Muscle of leg (tissue), 11 donors: Measurements from ENCODE around the gene GGNBP2. TPM values are rescaled to one million over a fixed set of nuclear protein-coding genes. Genes with fewer than 3 reads are reported as not detected.
A peak's percentile ranks its signal among the peaks of the same experiment; 100 is the strongest.

ENCODE experiments used
- DNase-seq: peaks from one replicate; pipeline ENCODE4 v3.0.0; 2013
- H3K27ac ChIP-seq: one replicate; pipeline ENCODE4 v1.5.1; 2013; ENCODE audit warnings: mild to moderate bottlenecking, low read length, control low read depth
- H3K27me3 ChIP-seq: one replicate; pipeline ENCODE4 v1.6.1; 2013; ENCODE audit warnings: low read length; ENCODE audit not compliant: control insufficient read depth, insufficient read depth
- H3K36me3 ChIP-seq: one replicate; pipeline ENCODE4 v1.6.1; 2013; ENCODE audit warnings: low read length; ENCODE audit not compliant: control insufficient read depth, insufficient read depth
- H3K4me1 ChIP-seq: one replicate; pipeline ENCODE4 v1.6.1; 2013; ENCODE audit warnings: low read length; ENCODE audit not compliant: control insufficient read depth, insufficient read depth
- H3K4me3 ChIP-seq: one replicate; pipeline ENCODE4 v1.5.1; 2013; ENCODE audit warnings: low read length, control low read depth
- H3K9me3 ChIP-seq: replicated peaks from 2 replicates; pipeline ENCODE4 v1.6.1; 2013; ENCODE audit warnings: low read depth, low read length; ENCODE audit not compliant: control insufficient read depth
- WGBS: methylation state at CpG from one replicate; pipeline ENCODE4 v1.1.5; 2013; ENCODE audit warnings: missing lambda C conversion rate; ENCODE audit not compliant: insufficient coverage; 5-methylcytosine and 5-hydroxymethylcytosine counted together
- polyA plus RNA-seq, 8 donors: library from polyadenylated mRNA; unstranded; fragments of 120-200 nt; gene quantifications; one replicate each; pipeline versions ENCODE4 v1.2.1 to v1.2.3, GENCODE V29; 2013; ENCODE audit warnings: inconsistent platforms in 1 of 8, low replicate concordance in 1 of 8; ENCODE audit not compliant: insufficient read length in 8 of 8, insufficient read depth in 1 of 8
- total RNA-seq: library from RNA; stranded (reverse); fragments of 120-200 nt; gene quantifications from one replicate; pipeline ENCODE4 v1.2.4, GENCODE V29; 2013

The GGNBP2 gene
- total and polyA plus RNA-seq, 9 donors, result 47.0 to 68.1 (median 53.5) TPM

DNA sequence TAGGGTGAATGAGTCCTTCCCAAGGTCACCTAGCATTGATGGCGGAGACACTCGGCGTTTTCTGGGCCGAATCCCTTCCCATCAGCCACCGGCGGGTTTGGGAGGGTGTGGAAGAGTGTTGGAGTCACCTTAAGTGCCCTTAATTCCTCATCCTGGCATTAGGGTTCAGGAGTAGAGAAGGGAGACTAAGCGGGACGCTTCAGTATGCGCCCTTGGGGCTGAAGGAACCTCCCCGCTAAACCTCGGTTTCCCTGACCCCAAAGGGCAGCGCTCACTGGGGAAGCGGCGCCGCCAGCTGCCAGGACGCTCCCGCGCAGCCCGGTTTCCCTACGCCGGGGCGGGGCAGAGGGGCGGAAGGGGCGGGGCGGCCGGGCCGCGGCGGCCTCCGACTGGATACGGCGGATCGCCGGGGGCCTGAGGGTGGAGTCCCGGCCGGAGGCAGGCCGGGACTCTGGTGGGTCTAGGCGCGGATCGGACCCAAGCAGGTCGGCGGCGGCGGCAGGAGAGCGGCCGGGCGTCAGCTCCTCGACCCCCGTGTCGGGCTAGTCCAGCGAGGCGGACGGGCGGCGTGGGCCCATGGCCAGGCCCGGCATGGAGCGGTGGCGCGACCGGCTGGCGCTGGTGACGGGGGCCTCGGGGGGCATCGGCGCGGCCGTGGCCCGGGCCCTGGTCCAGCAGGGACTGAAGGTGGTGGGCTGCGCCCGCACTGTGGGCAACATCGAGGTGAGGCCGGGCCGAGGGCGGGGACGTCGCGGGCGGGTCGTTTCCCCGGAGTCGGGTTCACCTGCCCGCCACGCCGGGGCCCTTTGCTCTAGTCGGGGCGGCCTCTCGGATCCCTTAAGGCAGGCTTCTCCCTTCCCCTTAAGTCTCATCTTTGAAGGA is 47.0 kb downstream of the GGNBP2 start, which contains the start of gene DHRS11:
DHRS11 (plus strand) TSS at position 446 of the 882 bp plus-strand sequence; CDS start at position 577, 131 bp downstream.
- WGBS, result under 1% methylated on average over 79 of the region's 87 CpGs
- Histone ChIP-seq H3K4me3 (peak within 1 kb of the TSS; percentile 53), H3K36me3 (peaks cover 24% of the 10 kb centered on the region), H3K4me1 (peaks cover 22% of the 10 kb centered on the region), H3K27ac (peak within 1 kb of the TSS; percentile 51), H3K9me3 (no peaks in the 10 kb centered on the region), H3K27me3 (peaks cover 2% of the 10 kb centered on the region)
- peak; percentile 83 for DNase-seq

DNA sequence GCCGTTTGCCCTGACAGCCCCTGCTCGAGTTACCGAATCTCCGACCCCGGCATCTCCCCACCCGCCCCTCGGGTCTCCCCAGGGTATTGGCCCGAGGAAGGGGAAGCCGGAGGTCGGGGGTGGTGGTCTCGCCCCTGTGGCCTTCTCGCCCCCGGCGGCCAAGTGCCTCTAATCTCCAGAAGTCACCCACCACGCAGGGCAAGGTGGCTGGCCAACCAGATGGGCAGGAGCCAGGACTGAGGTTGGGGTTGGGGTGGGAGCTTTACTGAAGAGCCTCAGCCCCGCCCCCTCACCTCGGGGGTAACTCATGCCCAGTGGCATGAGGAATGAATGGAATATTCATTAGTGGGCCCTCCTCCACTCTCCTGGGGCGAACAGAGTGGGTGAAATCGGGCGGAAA is 47.6 kb downstream of the GGNBP2 start:
- peak overlapping the region; percentile 53 for H3K4me3 ChIP-seq
- no CpG with 5 or more reads among the region's 20 CpGs for WGBS
- H3K4me1 ChIP-seq, result peaks cover 22% of the 10 kb centered on the region
- peaks cover 2% of the 10 kb centered on the region for H3K27me3 ChIP-seq
- DNase-seq, result peak; percentile 22
- H3K27ac ChIP-seq, result no peak overlapping the region
- peaks cover 18% of the 10 kb centered on the region for H3K36me3 ChIP-seq
- H3K9me3 ChIP-seq, result no peaks in the 10 kb centered on the region

DNA sequence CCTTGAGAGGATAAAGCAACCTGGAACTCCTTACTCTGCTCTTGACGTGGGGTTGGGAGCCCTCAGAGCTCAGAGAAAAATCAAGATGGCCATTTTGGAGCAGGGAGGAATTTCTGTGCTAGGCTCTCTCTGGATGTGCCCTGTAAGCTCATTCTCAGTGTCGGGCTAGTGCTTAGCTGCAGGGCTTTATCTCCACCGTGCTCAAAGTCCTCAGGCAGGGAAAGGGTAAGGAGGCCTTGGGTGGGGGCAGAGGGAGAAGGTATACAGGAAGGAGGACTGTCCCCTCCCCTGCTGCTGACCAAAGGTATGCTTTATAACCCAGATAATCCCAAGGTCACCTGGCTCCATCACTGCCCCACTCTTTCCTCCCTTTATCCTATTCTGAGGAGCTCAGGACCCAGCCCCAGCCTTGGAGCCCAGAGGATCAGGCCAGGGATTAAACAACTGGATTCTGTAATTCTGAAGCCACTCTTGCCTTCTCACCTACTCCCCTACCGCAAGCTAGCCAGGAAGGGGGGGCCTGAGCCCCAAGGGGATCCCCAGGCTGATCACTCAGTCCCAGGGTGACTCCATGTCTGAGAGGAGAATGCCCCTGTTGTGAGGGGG is 48.1 kb downstream of the GGNBP2 start:
- Histone ChIP-seq H3K36me3 (peaks cover 13% of the 10 kb centered on the region), H3K4me1 (peaks cover 22% of the 10 kb centered on the region), H3K4me3 (peak overlapping the region; percentile 53), H3K27me3 (peaks cover 2% of the 10 kb centered on the region), H3K9me3 (no peaks in the 10 kb centered on the region), H3K27ac (no peak overlapping the region)
- no peak for DNase-seq
- 0% methylated on average over 1 of the region's 4 CpGs for WGBS

DNA sequence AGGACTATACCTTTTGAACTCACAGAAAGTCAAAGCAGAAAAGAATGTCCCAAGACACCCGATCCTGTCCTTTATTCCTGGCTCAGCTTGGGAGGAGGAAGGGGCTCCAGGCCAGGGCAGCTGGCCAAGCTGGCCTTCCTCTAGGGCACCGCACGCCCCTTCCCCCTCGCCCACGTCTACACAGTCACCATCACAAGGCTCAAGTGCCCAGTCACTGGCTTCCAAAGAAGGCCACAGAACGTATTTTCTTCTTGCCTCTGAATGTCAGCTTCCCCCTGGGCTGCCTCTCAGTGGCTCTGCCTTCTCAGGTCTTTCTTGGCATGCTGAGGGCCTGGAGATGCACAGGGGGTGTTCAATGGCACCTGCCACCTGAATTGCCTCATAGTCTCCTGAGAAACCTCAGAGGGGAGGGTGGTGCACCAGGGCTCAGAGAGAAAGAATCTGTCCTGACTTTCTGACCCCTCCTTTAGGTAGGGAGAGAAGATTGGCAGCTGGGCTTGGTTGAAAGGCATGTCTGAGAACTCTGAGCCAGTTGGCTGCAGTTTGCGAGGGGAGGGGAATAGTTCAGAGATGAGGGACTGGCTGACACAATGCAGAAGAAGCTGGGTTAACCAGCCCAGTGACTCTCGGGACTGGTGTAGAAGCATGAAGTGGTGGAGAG is 49.1 kb downstream of the GGNBP2 start:
- Histone ChIP-seq H3K27ac (no peak overlapping the region), H3K36me3 (peaks cover 7% of the 10 kb centered on the region), H3K4me3 (no peak overlapping the region), H3K4me1 (peaks cover 22% of the 10 kb centered on the region), H3K27me3 (peaks cover 2% of the 10 kb centered on the region), H3K9me3 (no peaks in the 10 kb centered on the region)
- 100% methylated on average over 1 of the region's 8 CpGs for WGBS
- DNase-seq, result no peak

DNA sequence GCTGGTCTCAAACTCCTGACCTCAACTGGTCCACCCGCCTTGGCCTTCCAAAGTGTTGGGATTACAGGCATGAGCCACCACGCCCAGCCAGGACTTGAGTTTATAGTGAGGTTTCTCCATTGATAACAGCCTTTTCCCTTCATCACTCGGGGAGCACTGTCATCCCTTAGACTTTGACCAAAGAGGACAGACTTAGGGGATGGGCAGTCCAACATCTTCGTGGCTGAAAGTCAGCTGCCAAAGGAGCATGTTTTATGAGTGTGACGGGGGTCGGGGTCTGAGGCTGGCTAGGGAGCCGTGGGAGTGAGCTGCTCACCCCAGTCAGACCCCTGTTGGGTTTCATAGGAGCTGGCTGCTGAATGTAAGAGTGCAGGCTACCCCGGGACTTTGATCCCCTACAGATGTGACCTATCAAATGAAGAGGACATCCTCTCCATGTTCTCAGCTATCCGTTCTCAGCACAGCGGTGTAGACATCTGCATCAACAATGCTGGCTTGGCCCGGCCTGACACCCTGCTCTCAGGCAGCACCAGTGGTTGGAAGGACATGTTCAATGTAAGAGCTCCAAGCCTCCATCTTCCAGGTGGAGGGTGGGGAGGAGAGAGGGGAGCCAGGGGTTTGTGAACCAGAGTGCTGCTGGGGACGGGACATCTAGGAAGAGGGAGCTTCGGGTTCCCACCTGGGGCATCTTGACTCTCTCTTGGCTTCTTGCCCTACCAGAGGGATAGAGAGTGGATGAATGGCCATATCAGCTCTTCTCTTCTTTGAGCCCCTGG is 50.1 kb downstream of the GGNBP2 start:
- 86% methylated on average over 9 of the region's 13 CpGs for WGBS

DNA sequence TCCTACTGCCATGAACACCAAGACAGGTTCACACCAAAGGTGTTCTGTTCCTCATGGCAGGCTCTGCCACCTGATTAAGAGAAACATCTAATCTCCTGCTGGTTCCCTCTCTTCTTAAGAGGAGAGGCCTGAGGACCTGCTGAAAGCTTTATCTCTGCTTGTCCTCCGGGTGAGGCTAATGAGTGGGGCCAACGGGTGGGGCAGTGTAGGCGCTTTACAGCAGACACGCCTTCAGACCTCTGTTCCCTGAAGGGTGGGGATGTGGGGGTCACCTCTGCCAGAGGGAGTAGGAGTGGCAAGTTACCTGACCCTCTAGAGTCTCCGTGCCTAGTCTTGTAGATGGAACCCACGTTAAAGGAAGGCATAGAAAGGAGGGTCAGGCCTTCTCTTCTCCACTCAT is 52.5 kb downstream of the GGNBP2 start:
- DNase-seq, result no peak
- Histone ChIP-seq H3K4me1 (peaks cover 31% of the 10 kb centered on the region), H3K9me3 (no peaks in the 10 kb centered on the region), H3K27ac (no peak overlapping the region), H3K36me3 (no peaks in the 10 kb centered on the region), H3K4me3 (no peak overlapping the region), H3K27me3 (peaks cover 2% of the 10 kb centered on the region)
- WGBS, result 88% methylated on average over 3 of the region's 6 CpGs

More for the DNA sequence above, 50.1 kb downstream of the GGNBP2 start:
- peaks cover 3% of the 10 kb centered on the region for H3K36me3 ChIP-seq
- peaks cover 22% of the 10 kb centered on the region for H3K4me1 ChIP-seq
- no peak overlapping the region for H3K27ac ChIP-seq
- no peaks in the 10 kb centered on the region for H3K9me3 ChIP-seq
- peaks cover 2% of the 10 kb centered on the region for H3K27me3 ChIP-seq
- no peak overlapping the region for H3K4me3 ChIP-seq
- no peak for DNase-seq

DNA sequence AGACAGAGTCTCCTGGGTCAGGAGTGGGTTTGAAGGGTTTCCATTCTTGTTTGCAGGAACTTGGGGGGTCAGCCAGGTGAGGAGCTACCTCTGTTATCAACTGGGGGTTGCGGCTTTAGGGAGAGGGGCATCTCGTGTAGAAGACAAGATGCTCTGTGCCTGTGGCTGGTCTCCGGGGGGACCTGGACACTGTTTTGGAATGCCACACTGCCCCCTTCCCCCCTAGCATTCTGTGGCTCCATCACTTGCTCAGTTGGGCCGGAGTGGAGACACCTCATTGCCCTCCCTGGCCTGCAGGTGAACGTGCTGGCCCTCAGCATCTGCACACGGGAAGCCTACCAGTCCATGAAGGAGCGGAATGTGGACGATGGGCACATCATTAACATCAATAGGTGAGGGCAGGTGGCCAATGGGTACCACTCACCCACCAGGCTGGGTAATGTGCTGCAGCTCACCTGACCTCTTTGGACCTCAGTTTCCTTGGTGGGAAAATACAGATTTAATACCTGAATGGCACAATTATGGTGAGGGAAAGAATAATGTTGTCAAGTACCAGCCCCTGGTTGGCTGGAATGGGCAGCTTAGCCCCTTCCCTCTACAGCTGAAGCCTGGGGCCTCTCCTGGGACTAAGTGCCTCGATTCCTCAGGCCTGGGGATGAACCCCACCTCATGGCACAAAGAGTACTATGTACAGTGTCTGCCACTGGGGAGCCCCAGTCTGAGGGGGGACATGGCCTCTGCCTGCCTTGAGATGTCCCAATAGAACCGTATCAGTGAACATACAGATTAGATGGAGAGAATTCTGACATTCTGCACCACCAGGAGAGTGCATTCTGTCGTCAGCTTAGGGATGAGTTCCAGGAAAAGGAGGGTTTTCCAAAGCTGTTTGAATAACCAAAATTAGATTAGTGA is 53.4 kb downstream of the GGNBP2 start:
- no peaks in the 10 kb centered on the region for H3K36me3 ChIP-seq
- DNase-seq, result no peak
- H3K27me3 ChIP-seq, result no peaks in the 10 kb centered on the region
- WGBS, result 72% methylated on average over 8 of the region's 11 CpGs
- H3K27ac ChIP-seq, result no peak overlapping the region
- H3K4me3 ChIP-seq, result no peak overlapping the region
- H3K4me1 ChIP-seq, result peaks cover 29% of the 10 kb centered on the region
- no peaks in the 10 kb centered on the region for H3K9me3 ChIP-seq

DNA sequence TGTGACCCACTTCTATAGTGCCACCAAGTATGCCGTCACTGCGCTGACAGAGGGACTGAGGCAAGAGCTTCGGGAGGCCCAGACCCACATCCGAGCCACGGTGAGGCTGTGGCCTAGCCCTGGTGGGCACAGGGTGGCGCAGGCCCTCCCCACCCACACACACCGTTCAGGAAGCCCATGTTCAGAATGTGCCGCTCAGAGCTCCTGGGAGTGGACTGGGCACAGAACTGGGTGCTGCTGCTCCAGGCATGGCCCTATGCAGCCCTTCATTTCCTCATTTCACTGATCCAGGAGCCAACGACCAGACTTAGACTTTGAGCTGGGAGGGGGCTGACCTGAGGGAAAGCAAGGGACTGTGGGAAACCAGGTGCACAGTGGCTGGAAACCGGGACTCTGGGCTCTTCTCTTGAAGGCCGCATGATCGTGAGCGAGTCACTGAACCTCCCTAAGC is 54.3 kb downstream of the GGNBP2 start:
- H3K27me3 ChIP-seq, result no peaks in the 10 kb centered on the region
- 92% methylated on average over 12 of the region's 13 CpGs for WGBS
- H3K27ac ChIP-seq, result no peak overlapping the region
- no peaks in the 10 kb centered on the region for H3K9me3 ChIP-seq
- no peak for DNase-seq
- H3K36me3 ChIP-seq, result no peaks in the 10 kb centered on the region
- no peak overlapping the region for H3K4me3 ChIP-seq
- H3K4me1 ChIP-seq, result peaks cover 22% of the 10 kb centered on the region
